H1 (cell line): ENCODE measurements around the gene RNASET2. TPM values are rescaled to one million over a fixed set of nuclear protein-coding genes. Genes with fewer than 3 reads are reported as not detected.
A peak's percentile ranks its signal among the peaks of the same experiment; 100 is the strongest.

Experiments used
- CTCF ChIA-PET: fragments of 300-600 bp; sonication (Branson Sonifier 250); formaldehyde crosslinking; loops from one replicate; lab custom pipeline; 2021; ENCODE audit not compliant: partially characterized antibody; lab: Charles Lee
- POLR2A ChIA-PET: fragments of 300-600 bp; sonication (Branson Sonifier 250); formaldehyde crosslinking; loops from one replicate; lab custom pipeline; 2021; ENCODE audit warnings: inconsistent platforms; ENCODE audit not compliant: partially characterized antibody; lab: Charles Lee
- DNase-seq, 2 experiments: peaks; one replicate each; pipeline versions ENCODE4 v3.0.0 to v3.0.0-alpha.2; 2010 to 2022; ENCODE audit warnings: low spot score in 2 of 2, low read depth in 1 of 2, mixed read lengths in 1 of 2
- FAIRE-seq: peaks from 2 replicates; lab custom pipeline; 2011; peaks lifted over from hg19 to GRCh38; lab: Jason Lieb, UNC
- H2AFZ ChIP-seq: 2 replicates; pipeline ENCODE4 v1.8.1; 2012; ENCODE audit warnings: low read length, inconsistent platforms
- H2AK5ac ChIP-seq: 2 replicates; pipeline ENCODE4 v1.6.1; 2013; ENCODE audit warnings: low read depth, low read length
- H2BK120ac ChIP-seq: replicated peaks from 2 replicates; pipeline ENCODE3; 2013; ENCODE audit warnings: low read depth, low read length, inconsistent platforms
- H2BK12ac ChIP-seq: 2 replicates; pipeline ENCODE4 v1.6.1; 2013; ENCODE audit warnings: low read depth, low read length
- H2BK15ac ChIP-seq: 2 replicates; pipeline ENCODE4 v1.6.1; 2013; ENCODE audit warnings: low read length
- H2BK20ac ChIP-seq: 2 replicates; pipeline ENCODE4 v1.6.1; 2013; ENCODE audit warnings: low read length
- H2BK5ac ChIP-seq: 2 replicates; pipeline ENCODE4 v1.6.1; 2013; ENCODE audit warnings: low read depth, low read length
- H3K14ac ChIP-seq: 2 replicates; pipeline ENCODE4 v1.6.1; 2013; ENCODE audit warnings: inconsistent platforms; ENCODE audit not compliant: insufficient read length
- H3K18ac ChIP-seq: 2 replicates; pipeline ENCODE4 v1.6.1; 2013; ENCODE audit warnings: low read length; ENCODE audit errors: extremely low read depth
- H3K23ac ChIP-seq: 2 replicates; pipeline ENCODE4 v1.6.1; 2013; ENCODE audit warnings: inconsistent platforms; ENCODE audit not compliant: insufficient read length
- H3K23me2 ChIP-seq: 2 replicates; pipeline ENCODE4 v1.6.1; 2013; ENCODE audit warnings: low read depth, low read length
- H3K27ac ChIP-seq: 2 replicates; pipeline ENCODE4 v1.6.1; 2011; ENCODE audit warnings: low read depth, low read length, inconsistent platforms
- H3K27me3 ChIP-seq, 4 experiments: replicated peaks in 1 of 4; 1 replicate in 1 of 4; 2 replicates in 3 of 4; pipeline versions ENCODE4 v1.6.1 to v1.8.1; 2011 to 2013; ENCODE audit warnings: low read length in 3 of 4, mild to moderate bottlenecking in 3 of 4, inconsistent platforms in 2 of 4, mixed read lengths in 2 of 4, moderate library complexity in 1 of 4; ENCODE audit not compliant: control insufficient read depth in 3 of 4, insufficient read depth in 3 of 4; ENCODE audit errors: extremely low read depth in 1 of 4
- H3K36me3 ChIP-seq, 4 experiments: 2 replicates each; pipeline versions ENCODE4 v1.6.1 to v1.8.1; 2011 to 2013; ENCODE audit warnings: mild to moderate bottlenecking in 4 of 4, low read length in 3 of 4, moderate library complexity in 2 of 4, control low read depth in 1 of 4, inconsistent platforms in 1 of 4; ENCODE audit not compliant: insufficient read depth in 4 of 4, control insufficient read depth in 2 of 4
- H3K4ac ChIP-seq: replicated peaks from 2 replicates; pipeline ENCODE3; 2013; ENCODE audit warnings: low read length, low read depth, mixed read lengths, inconsistent platforms; ENCODE audit not compliant: insufficient read length
- H3K4me1 ChIP-seq, 4 experiments: replicated peaks in 1 of 4; 1 replicate in 1 of 4; 2 replicates in 3 of 4; pipeline versions ENCODE4 v1.6.1 to v1.8.1; 2011 to 2013; ENCODE audit warnings: low read length in 3 of 4, inconsistent platforms in 2 of 4, mixed read lengths in 1 of 4; ENCODE audit not compliant: insufficient read depth in 4 of 4, control insufficient read depth in 3 of 4
- H3K4me2 ChIP-seq, 2 experiments: 2 replicates each; pipeline versions ENCODE4 v1.6.1 to v1.8.1; 2011 to 2013; ENCODE audit warnings: low read depth in 2 of 2, low read length in 2 of 2, control low read depth in 1 of 2, inconsistent platforms in 1 of 2, mild to moderate bottlenecking in 1 of 2; ENCODE audit not compliant: insufficient read depth in 1 of 2
- H3K4me3 ChIP-seq, 4 experiments: fragments of 200-600, 300-600 bp in 1 of 4; sonication (generic), shearing (Covaris generic), sonication (Bioruptor Twin) in 1 of 4; 2 replicates each; pipeline versions ENCODE4 v1.5.1 to v1.8.1; 2011 to 2016; ENCODE audit warnings: low read length in 4 of 4, low read depth in 3 of 4, control low read depth in 2 of 4, inconsistent platforms in 2 of 4, mild to moderate bottlenecking in 2 of 4, mixed read lengths in 1 of 4, moderate library complexity in 1 of 4; ENCODE audit not compliant: insufficient read depth in 2 of 4; ENCODE audit errors: extremely low read depth in 1 of 4
- H3K56ac ChIP-seq: replicated peaks from 2 replicates; pipeline ENCODE3; 2013; ENCODE audit warnings: low read depth, mild to moderate bottlenecking, mixed read lengths, low read length, inconsistent platforms; ENCODE audit not compliant: insufficient read length
- H3K79me1 ChIP-seq: 2 replicates; pipeline ENCODE4 v1.6.1; 2013; ENCODE audit warnings: low read depth, low read length, control low read depth
- H3K79me2 ChIP-seq, 2 experiments: 2 replicates each; pipeline versions ENCODE4 v1.6.1 to v1.8.1; 2012 to 2013; ENCODE audit warnings: low read length in 2 of 2, mild to moderate bottlenecking in 2 of 2, inconsistent platforms in 1 of 2; ENCODE audit not compliant: insufficient read depth in 2 of 2, control insufficient read depth in 1 of 2
- H3K9ac ChIP-seq, 4 experiments: replicated peaks in 1 of 4; 1 replicate in 1 of 4; 2 replicates in 3 of 4; pipeline versions ENCODE4 v1.6.1 to v1.8.1; 2011 to 2013; ENCODE audit warnings: low read depth in 3 of 4, low read length in 3 of 4, control low read depth in 2 of 4, mild to moderate bottlenecking in 2 of 4, moderate library complexity in 2 of 4, inconsistent platforms in 1 of 4; ENCODE audit errors: extremely low read depth in 1 of 4
- H3K9me3 ChIP-seq, 2 experiments: 2 replicates each; pipeline versions ENCODE4 v1.6.1 to v1.8.1; 2012 to 2013; ENCODE audit warnings: mild to moderate bottlenecking in 2 of 2, moderate library complexity in 2 of 2, control low read depth in 1 of 2, inconsistent platforms in 1 of 2, low read depth in 1 of 2, low read length in 1 of 2, mixed read lengths in 1 of 2; ENCODE audit not compliant: insufficient read depth in 2 of 2
- H4K20me1 ChIP-seq, 2 experiments: replicated peaks in 1 of 2; 2 replicates each; pipeline versions ENCODE3 to v1.8.1; 2011 to 2013; ENCODE audit warnings: inconsistent platforms in 2 of 2, low read length in 2 of 2, mild to moderate bottlenecking in 1 of 2; ENCODE audit not compliant: insufficient read depth in 2 of 2, control insufficient read depth in 1 of 2
- H4K5ac ChIP-seq: 2 replicates; pipeline ENCODE4 v1.6.1; 2013; ENCODE audit warnings: low read length, low read depth, mixed read lengths, inconsistent platforms; ENCODE audit not compliant: insufficient read length
- H4K8ac ChIP-seq: 2 replicates; pipeline ENCODE4 v1.8.0; 2013; ENCODE audit warnings: mild to moderate bottlenecking, moderate library complexity, low read length, inconsistent platforms; ENCODE audit not compliant: insufficient read depth; ENCODE audit errors: extremely low read depth
- H4K91ac ChIP-seq: replicated peaks from 2 replicates; pipeline ENCODE3; 2013; ENCODE audit warnings: low read length, mixed read lengths, inconsistent platforms; ENCODE audit not compliant: insufficient read length
- ASH2L ChIP-seq: fragments of 200-600, 300-600 bp; sonication (generic); IDR thresholded peaks from one replicate; pipeline ENCODE4 v1.7.1; 2017; ENCODE audit warnings: low read length
- BRCA1 ChIP-seq: IDR thresholded peaks from 2 replicates; pipeline ENCODE4 v1.6.1; 2012; ENCODE audit warnings: low read depth, low read length, improper control_type of control experiment
- EP300 ChIP-seq, 2 experiments: IDR thresholded peaks; 1 replicate in 1 of 2; 2 replicates in 1 of 2; pipeline ENCODE4 v1.6.1; 2011 to 2012; ENCODE audit warnings: low read depth in 2 of 2, low read length in 2 of 2, mild to moderate bottlenecking in 2 of 2, borderline replicate concordance in 1 of 2, inconsistent platforms in 1 of 2, moderate library complexity in 1 of 2
- GABPA ChIP-seq: IDR thresholded peaks from 2 replicates; pipeline ENCODE4 v1.6.1; 2011; ENCODE audit warnings: mild to moderate bottlenecking, low read length, moderate library complexity, borderline replicate concordance; ENCODE audit not compliant: insufficient read depth
- KDM1A ChIP-seq: fragments of 200-600, 300-600 bp; sonication (generic); IDR thresholded peaks from 2 replicates; pipeline ENCODE4 v1.7.1; 2016; ENCODE audit warnings: mild to moderate bottlenecking, low read length, borderline replicate concordance
- PHF8 ChIP-seq: fragments of 200-600 bp; sonication (generic); conservative IDR thresholded peaks from 2 replicates; pipeline ENCODE4 v1.7.1; 2012; ENCODE audit warnings: low read depth, mild to moderate bottlenecking, inconsistent platforms, low read length, moderate library complexity
- TAF7 ChIP-seq: optimal IDR thresholded peaks from 2 replicates; pipeline ENCODE3; 2011; ENCODE audit warnings: low read depth, mild to moderate bottlenecking, inconsistent platforms, low read length, moderate library complexity, borderline replicate concordance
- WGBS, 2 experiments: shearing (Covaris generic) in 1 of 2; methylation state at CpG; one replicate each; pipeline versions ENCODE4 v1.1.6 to v1.1.7; 2013 to 2015; ENCODE audit warnings: low lambda C conversion rate in 2 of 2, mixed read lengths in 2 of 2, inconsistent platforms in 1 of 2, low coverage in 1 of 2, missing lambda C conversion rate in 1 of 2; ENCODE audit not compliant: insufficient replicate concordance in 2 of 2, insufficient coverage in 1 of 2, insufficient read length in 1 of 2; ENCODE audit errors: extremely low coverage in 1 of 2, missing lambda C conversion rate in 1 of 2; 5-methylcytosine and 5-hydroxymethylcytosine counted together
- long read RNA-seq, 2 experiments: library from RNA in 1 of 2; library from capped mRNA in 1 of 2; stranded (forward); transcript quantifications; one replicate each; pipeline ENCODE4 v2.0.0, GENCODE V29; 2021; ENCODE audit warnings: inconsistent platforms in 1 of 2
- polyA minus RNA-seq, 3 experiments: library from RNA; depleted of rRNA, polyadenylated mRNA; stranded (reverse); fragments of >200 nt; gene quantifications; 1 replicate in 2 of 3; 2 replicates in 1 of 3; pipeline ENCODE4 v1.2.3, GENCODE V29; 2011
- polyA plus RNA-seq, 7 experiments: library from polyadenylated mRNA; depleted of rRNA in 3 of 7; stranded (reverse) in 5 of 7; unstranded in 2 of 7; fragments of >200 nt in 5 of 7; fragments of 200-250 nt in 2 of 7; gene quantifications; 1 replicate in 5 of 7; 2 replicates in 1 of 7; 4 replicates in 1 of 7; pipeline versions ENCODE4 v1.2.1 to v1.2.3, GENCODE V29; 2011 to 2013; ENCODE audit warnings: missing spikeins in 2 of 7, mixed read lengths in 2 of 7
- total RNA-seq: library from RNA; stranded (reverse); fragmentation: NEBNext Ultra II Directional; extraction: Animal tissue kit (Norgen Biotek cat#: 25700); gene quantifications from 2 replicates; pipeline ENCODE4 v1.2.1, GENCODE V29; 2021

Gene RNASET2, protein sequence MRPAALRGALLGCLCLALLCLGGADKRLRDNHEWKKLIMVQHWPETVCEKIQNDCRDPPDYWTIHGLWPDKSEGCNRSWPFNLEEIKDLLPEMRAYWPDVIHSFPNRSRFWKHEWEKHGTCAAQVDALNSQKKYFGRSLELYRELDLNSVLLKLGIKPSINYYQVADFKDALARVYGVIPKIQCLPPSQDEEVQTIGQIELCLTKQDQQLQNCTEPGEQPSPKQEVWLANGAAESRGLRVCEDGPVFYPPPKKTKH
- total RNA-seq (20.8 and 22.9 TPM in 2 replicates), polyA plus RNA-seq (2011; rRNA removed) (15.7 and 20.0 TPM in 2 replicates), polyA minus RNA-seq (2011; rRNA and poly(A)+ RNA removed) (8.1 and 12.3 TPM in 2 replicates)
- 25.0 TPM for polyA plus RNA-seq (2011; cell fraction: cytosol; rRNA removed)
- polyA plus RNA-seq (2011; cell fraction: nucleus; rRNA removed), result 20.2 TPM
- polyA plus RNA-seq (2012, experiment 1 of 2), result 16.6 to 23.1 TPM (median 19.5 TPM) in 4 replicates
- 22.5 TPM for polyA plus RNA-seq (2012, experiment 2 of 2)
- 23.2 TPM for polyA plus RNA-seq (2013, experiment 1 of 2)
- 22.2 TPM for polyA plus RNA-seq (2013, experiment 2 of 2)
- 9.6 TPM for polyA minus RNA-seq (2011; cell fraction: cytosol; rRNA and poly(A)+ RNA removed)
- polyA minus RNA-seq (2011; cell fraction: nucleus; rRNA and poly(A)+ RNA removed), result 11.1 TPM
- long read RNA-seq, experiment 1, transcript RNASET2-201 (9 exons, 1,220 nt), result major isoform, 10 of 15 reads
- long read RNA-seq, experiment 1, partial matches to known transcripts, result 2 of 15 reads
- long read RNA-seq, experiment 1, other reads (novel, unspliced or antisense), result 2 of 15 reads
- long read RNA-seq, experiment 2, partial matches to known transcripts, result 0 of 3 reads
- long read RNA-seq, experiment 2, other reads (novel, unspliced or antisense), result 3 of 3 reads

DNA sequence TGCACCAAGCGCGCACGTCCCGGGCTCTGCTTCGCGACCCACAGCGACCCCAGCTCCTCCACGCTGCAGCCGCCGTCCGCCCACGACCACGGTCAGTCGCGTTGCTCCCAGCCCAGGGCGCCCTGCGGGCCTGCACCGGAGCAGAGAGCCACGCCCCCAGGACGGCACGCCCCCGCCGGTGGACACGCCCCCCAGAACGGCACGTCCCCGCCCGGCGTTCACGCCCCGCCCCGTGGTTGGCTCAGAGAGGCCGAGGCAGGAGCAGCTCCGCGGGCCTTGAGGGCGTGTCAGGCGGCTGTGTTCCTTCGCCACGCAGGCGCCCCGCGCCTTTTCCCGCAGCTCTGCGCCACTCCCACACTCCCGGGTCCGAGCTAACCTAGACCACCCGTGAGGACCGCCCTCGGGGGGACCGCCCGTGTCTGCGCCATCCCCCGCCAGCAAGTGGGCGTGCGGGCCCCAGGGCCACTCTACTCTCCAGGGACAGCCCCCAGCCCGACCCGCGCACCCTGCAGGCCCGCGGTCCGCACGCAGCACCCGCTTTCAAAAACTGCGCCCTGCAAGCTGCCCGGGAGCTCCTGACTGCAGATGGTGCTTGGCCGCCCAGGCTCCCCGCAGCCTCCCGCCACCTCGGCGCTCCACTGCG lies at the start of gene RNASET2:
RNASET2 (minus strand) TSS at position 107 of the 643 bp plus-strand sequence. CDS start 368 bp downstream, outside the sequence.
- H3K79me2 ChIP-seq, result no peaks in the 10 kb centered on the region; a peak in 1 of 4 replicates
- H2AK5ac ChIP-seq, result no peak within 1 kb of the TSS
- DNase-seq, result peak in 1 of 2 experiments; percentile 100
- no peak within 1 kb of the TSS for H3K4ac ChIP-seq
- peaks cover 17% of the 10 kb centered on the region; the same call in 1 of the 2 replicates for H3K23me2 ChIP-seq
- ChIA-PET CTCF (interaction anchor here (1.0 to 2.5 kb wide), 7 partner anchors 20 to 187 kb away, joined by 3 to 15 read pairs (median 5); partner anchors contain the start of gene CEP43), POLR2A (interaction anchor here (0.6 to 1.6 kb wide), 6 partner anchors 16 to 167 kb away, joined by 3 to 5 read pairs (median 3); partner anchors contain the start of gene CEP43)
- H3K56ac ChIP-seq, result no peak within 1 kb of the TSS
- H2BK5ac ChIP-seq, result peak within 1 kb of the TSS; percentile 24; the same call in 1 of the 2 replicates
- no peak within 1 kb of the TSS for H2BK15ac ChIP-seq
- H4K5ac ChIP-seq, result no peak within 1 kb of the TSS
- peak within 1 kb of the TSS; percentile 58 for H4K8ac ChIP-seq
- peak within 1 kb of the TSS in 2 of 4 experiments; percentile 13 to 18; a peak in 2 of 7 replicates for H3K9ac ChIP-seq
- H3K23ac ChIP-seq, result no peak within 1 kb of the TSS
- no peak within 1 kb of the TSS for H3K27ac ChIP-seq
- peak within 1 kb of the TSS; percentile 8; the same call in 1 of the 2 replicates for H2AFZ ChIP-seq
- WGBS, 2 experiments, result 2% methylated on average over 32 of the region's 71 CpGs; no CpG with 5 or more reads in 1 of the 2 experiments
- H3K4me3 ChIP-seq, result peak within 1 kb of the TSS; percentile 58 to 83 (median 72)
- H3K4me1 ChIP-seq, result peaks cover 2 to 12% (median 5%) of the 10 kb centered on the region in 4 experiments; a peak in 6 of 7 replicates
- no peak within 1 kb of the TSS for H2BK120ac ChIP-seq
- H3K18ac ChIP-seq, result peak within 1 kb of the TSS; percentile 90
- no peak for FAIRE-seq
- no peak within 1 kb of the TSS for H2BK20ac ChIP-seq
- peaks cover 0 to 2% of the 10 kb centered on the region in 2 experiments for H4K20me1 ChIP-seq
- H3K4me2 ChIP-seq, result peak within 1 kb of the TSS; percentile 90 to 93
- no peak within 1 kb of the TSS for H2BK12ac ChIP-seq
- no peaks in the 10 kb centered on the region for H3K9me3 ChIP-seq
- H3K14ac ChIP-seq, result no peak within 1 kb of the TSS
- H3K79me1 ChIP-seq, result no peaks in the 10 kb centered on the region; the same call in 1 of the 2 replicates
- no peaks in the 10 kb centered on the region for H3K36me3 ChIP-seq
- peak within 1 kb of the TSS; percentile 55 for H4K91ac ChIP-seq
- H3K27me3 ChIP-seq, result peaks cover 0 to 6% (median 0%) of the 10 kb centered on the region in 4 experiments; a peak in 3 of 7 replicates
- TF ChIP-seq ASH2L (no peak), KDM1A (no peak), BRCA1 (no peak), GABPA (no peak), TAF7 (no peak), PHF8 (0 out of 2 replicates have a peak, but pooled peaks have one; percentile 5), EP300 (IDR thresholded peaks at IDR 0.05; ENCODE audit: borderline replicate concordance in 1 of 2, low read depth in 2 of 2, low read length in 2 of 2) (no peak)
